HFF-Myc (cell line): ENCODE results near the gene AVPI1.

Source experiments
- DNase-seq: peaks from one replicate; pipeline ENCODE4 v3.0.0-alpha.2; 2011; ENCODE audit warnings: low read depth; ENCODE audit errors: extremely low read depth
- H3K4me3 ChIP-seq: replicated peaks from 2 replicates; pipeline ENCODE4 v1.5.1; 2011; ENCODE audit warnings: low read depth, mild to moderate bottlenecking, control low read depth, low read length
- TF ChIP-seq, protein P1 (sequence below): IDR thresholded peaks from 2 replicates; pipeline ENCODE4 v1.5.1; 2012; ENCODE audit warnings: mild to moderate bottlenecking, low read depth, low read length, control low read depth; ENCODE audit errors: missing control alignments

AVPI1 gene

DNA sequence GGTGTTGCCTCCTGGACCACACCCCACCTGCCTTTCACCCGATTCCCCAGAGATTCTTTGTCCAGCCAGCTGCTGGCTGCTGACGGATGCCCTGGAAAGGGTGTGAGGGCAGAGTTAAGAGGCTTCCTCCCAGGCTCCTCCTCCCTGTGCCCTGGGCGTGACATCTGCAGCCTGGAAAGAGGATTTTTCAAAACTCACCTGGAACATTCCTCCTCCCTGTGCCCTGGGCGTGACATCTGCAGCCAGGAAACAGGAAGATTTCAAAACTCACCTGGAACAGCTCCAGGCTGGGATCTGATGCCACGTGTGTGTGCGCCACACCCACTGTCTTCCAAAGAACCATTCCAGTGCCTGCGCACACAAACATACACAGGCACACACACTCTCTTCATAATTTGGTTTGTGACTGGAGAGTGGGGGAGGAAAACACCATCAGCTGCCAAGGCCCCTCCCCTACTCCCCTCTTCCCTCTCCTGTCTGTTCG is 31.7 kb upstream of the AVPI1 start:
- H3K4me3 ChIP-seq: no peak overlapping the region
- no peak for DNase-seq
- TF ChIP-seq, protein P1, sequence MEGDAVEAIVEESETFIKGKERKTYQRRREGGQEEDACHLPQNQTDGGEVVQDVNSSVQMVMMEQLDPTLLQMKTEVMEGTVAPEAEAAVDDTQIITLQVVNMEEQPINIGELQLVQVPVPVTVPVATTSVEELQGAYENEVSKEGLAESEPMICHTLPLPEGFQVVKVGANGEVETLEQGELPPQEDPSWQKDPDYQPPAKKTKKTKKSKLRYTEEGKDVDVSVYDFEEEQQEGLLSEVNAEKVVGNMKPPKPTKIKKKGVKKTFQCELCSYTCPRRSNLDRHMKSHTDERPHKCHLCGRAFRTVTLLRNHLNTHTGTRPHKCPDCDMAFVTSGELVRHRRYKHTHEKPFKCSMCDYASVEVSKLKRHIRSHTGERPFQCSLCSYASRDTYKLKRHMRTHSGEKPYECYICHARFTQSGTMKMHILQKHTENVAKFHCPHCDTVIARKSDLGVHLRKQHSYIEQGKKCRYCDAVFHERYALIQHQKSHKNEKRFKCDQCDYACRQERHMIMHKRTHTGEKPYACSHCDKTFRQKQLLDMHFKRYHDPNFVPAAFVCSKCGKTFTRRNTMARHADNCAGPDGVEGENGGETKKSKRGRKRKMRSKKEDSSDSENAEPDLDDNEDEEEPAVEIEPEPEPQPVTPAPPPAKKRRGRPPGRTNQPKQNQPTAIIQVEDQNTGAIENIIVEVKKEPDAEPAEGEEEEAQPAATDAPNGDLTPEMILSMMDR: no peak

DNA sequence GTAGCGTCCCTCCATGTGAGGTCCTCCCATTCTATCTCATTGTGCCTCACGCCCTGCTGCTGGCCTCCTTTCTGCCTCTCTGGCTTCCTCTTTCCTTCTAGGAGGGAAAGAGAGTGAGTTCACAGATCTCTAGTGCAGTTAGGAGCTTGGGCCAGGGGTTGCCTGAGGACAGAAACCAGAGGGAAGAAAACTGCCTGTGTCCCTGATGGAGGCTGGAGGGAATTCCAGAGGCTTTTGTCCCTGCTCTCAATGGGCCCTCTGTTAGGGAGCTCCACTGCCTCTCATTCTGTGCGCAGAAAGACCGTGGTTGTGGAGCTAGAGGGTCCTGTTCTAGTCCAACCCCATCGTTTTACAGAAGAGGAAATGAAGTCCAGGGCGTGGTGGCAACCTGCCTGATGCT is 31.1 kb upstream of the AVPI1 start:
- DNase-seq: no peak
- no peak overlapping the region for H3K4me3 ChIP-seq
- TF ChIP-seq, protein P1: no peak

DNA sequence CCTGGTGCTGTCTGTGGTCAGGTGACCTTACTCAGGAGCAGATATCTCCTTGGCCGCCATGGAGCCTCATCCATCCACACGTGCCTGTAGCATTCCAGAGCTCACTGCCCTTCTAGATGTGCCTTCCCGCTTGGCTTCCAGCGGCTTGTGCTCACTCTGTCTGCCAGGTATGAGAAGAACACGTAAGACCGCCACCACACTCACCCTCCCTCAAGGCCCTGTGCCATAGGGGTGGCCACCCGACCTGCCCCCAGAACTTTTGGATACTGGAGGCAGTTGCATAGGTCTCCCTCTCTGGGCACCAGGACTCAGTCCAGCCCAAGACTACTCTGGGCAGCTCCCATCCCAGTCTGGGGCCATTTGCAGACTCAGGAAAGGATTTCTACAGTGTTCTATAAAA is 30.6 kb upstream of the AVPI1 start:
- H3K4me3 ChIP-seq: no peak overlapping the region
- DNase-seq: no peak
- TF ChIP-seq, protein P1: no peak

DNA sequence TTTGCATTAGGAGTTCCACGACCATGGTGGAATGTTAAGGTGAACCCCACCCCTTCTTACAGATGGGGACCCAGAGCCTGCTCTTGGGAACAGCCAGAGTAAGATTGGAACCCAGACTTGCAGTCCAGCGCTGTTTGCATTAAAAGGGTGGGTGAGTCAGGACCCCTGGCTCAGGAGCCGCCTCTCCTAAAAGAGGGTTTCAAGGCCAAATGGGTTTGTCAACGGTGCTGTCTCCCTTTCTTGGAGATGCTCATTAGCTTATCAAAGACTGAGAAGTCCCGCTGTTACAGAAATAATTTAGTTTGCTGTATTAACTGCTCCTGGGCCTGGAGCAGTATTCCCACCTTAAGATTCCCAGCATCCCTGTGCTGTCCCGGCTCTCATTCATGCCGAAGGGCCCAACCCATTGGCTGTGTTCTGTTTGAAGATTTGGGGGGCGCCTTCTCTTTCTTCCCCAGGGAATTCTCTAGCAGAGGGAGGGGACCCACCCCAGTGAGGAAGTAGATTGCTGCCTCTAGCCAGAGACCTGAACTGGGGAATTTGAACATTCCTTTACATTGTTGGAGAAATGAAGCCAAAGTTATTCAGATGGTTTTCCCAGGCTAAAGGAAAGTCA is 28.3 kb upstream of the AVPI1 start:
- H3K4me3 ChIP-seq: peak overlapping the region; percentile 79
- TF ChIP-seq, protein P1: no peak
- no peak for DNase-seq

DNA sequence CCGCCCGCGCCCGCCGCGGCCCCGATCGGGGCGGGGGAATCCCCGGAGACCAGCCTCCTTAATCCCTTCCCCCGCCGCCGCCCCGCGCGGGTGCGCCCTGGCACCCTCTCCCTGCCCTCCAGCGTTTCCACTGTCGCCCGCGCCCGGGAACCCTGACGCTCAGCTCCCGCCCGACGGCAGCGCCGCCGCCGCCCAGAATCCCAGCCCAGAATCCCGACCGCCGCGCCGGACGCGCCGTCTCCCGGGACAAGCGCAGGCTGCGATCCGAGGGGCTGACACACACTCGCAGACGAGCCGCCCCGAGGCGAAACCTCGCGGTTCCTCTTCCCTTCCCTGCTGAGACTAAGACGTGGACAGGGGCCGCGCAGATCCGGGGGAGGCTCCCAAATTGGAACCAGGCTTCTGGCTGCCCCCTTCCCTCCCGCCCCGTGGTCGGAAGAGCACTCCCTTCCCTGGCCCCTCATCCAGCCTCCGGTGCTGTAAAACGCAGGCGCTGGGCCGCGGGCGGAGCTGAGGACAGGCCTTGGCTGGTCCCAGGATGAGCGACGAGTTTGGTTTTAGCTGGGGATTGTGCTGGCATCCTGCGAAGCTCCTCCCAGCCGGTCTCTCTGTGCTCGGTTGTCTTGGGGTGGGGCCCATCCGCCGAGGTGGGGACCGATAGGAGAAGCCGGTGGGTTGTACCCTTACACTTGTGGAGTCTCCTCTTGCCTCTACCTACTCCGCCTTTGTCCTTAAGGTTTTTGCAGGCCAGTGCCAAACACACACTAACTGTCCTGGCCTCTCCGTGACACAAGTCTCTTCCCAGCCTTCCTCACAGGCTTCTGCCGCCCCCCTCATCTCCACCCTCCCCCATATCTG is 27.6 kb upstream of the AVPI1 start:
- TF ChIP-seq, protein P1: no peak
- no peak for DNase-seq
- peak overlapping the region; percentile 79 for H3K4me3 ChIP-seq

DNA sequence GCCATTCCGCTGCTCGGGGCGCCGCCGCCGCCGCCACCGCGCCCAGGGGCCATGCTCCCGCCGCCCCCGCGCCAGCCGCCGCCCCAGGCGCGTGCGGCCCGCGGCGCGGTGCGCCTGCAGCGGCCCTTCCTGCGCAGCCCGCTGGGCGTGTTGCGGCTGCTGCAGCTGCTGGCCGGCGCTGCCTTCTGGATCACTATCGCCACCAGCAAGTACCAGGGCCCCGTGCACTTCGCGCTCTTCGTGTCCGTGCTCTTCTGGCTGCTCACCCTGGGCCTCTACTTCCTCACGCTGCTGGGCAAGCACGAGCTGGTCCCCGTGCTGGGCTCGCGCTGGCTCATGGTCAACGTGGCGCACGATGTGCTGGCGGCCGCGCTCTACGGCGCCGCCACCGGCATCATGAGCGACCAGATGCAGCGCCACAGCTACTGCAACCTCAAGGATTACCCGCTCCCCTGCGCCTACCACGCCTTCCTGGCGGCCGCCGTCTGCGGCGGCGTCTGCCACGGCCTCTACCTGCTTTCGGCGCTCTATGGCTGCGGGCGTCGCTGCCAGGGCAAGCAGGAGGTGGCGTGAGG is 26.9 kb upstream of the AVPI1 start:
- peak overlapping the region; percentile 79 for H3K4me3 ChIP-seq
- DNase-seq: no peak
- TF ChIP-seq, protein P1: no peak
